Posterior vena cava (tissue), 2 donors: Measurements from ENCODE around the gene TAF4. TPM values are rescaled to one million over a fixed set of nuclear protein-coding genes. Genes with fewer than 3 reads are reported as not detected.
"Not testable (repeated sequence)": the region's sequence is repeated elsewhere in the genome, so short reads cannot be mapped to it uniquely, and the experiment has no call there.

Source experiments
- DNase-seq: peaks from one replicate; pipeline ENCODE4 v3.0.0-alpha.2; 2020; ENCODE audit warnings: low spot score
- intact Hi-C, 2 donors: fragments of 100-400 bp; cut with DNase I; formaldehyde crosslinking; loops; one replicate each; pipeline versions ENCODE4 v1.14.1 to v1.14.2; 2022 to 2023
- long read RNA-seq, 2 donors: library from polyadenylated mRNA; unstranded; transcript quantifications; one replicate each; pipeline ENCODE4 v2.0.0, GENCODE V29; 2020 to 2021
- total RNA-seq, 2 donors: library from RNA; stranded (reverse); fragmentation: NEBNext Ultra II Directional; extraction: Animal tissue kit (Norgen Biotek cat#: 25700); gene quantifications; one replicate each; pipeline ENCODE4 v1.2.1, GENCODE V29; 2021
- donor health status: DM: yes; HTN: yes; CAD: no.
- donor health status: DM: yes; HTN: yes; CAD: no.

TAF4 gene
- total RNA-seq, result 10 to 100 TPM in 1 of 2 donors, 1 to 10 TPM in 1; 8.8 to 11.4 TPM
- long read RNA-seq, donor 1, partial matches to known transcripts, result 0 of 4 reads
- long read RNA-seq, donor 1, other reads (novel, unspliced or antisense), result 4 of 4 reads
- long read RNA-seq, donor 2, partial matches to known transcripts, result 0 of 1 reads
- long read RNA-seq, donor 2, other reads (novel, unspliced or antisense), result 1 of 1 reads

- intact Hi-C loops, result loop anchor here (2.0 to 5.0 kb wide), 2 partner anchors 56 to 77 kb away; partner anchors contain the start of genes LSM14B (in 2 of the 2), PSMA7 (in 1 of the 2) and SS18L1 (in 1 of the 2)
- peak; percentile 92 for DNase-seq
Measured at GRCh38 chr20:62065674-62066338, at the start of gene TAF4. Gene TAF4 (minus strand): TSS chr20:62065881. CDS start chr20:62065810, 71 bp downstream.

GRCh38 chr20:62114894-62115293 lies 49.2 kb upstream of the TAF4 start:
- no peak for DNase-seq
- intact Hi-C loops, result no loop called here

DNA sequence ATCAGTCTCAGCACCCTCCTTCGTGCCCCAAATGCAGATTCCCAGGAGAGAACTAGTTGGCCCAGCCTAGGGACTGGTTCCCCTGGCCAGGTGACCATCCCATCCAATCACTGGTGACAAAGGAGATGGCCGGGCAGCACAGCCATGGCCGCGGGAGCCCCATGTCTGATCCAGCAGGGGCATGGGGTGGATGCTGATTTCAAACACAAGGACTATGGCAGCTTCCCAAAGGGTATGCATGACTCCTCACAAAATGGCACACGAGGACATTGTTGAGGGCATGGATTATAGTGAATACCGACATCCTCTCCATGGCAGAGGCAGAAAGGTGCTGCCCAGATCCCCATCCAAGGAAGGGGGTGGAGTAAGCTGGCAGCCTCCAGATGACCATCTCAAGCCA lies 46.7 kb upstream of the TAF4 start:
- no peak for DNase-seq
- intact Hi-C loops, result no loop called here

DNA sequence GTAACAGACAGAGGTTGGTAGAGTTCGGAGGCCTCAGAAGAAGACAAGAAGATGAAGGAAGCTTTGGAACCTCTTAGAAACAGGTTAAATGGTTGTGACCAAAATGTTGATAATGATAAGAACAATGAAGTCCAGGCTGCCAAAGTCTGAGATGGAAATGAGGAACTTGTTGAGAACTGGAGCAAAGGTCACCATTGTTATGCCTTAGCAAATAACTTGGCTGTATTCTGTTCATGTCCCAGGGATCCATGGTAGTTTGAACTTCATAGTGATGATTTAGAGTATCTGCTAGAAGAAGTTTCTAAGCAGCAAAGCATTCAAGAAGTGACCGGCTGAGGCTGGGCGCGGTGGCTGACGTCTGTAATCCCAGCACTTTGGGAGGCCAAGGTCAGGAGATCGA lies 45.5 kb upstream of the TAF4 start:
- DNase-seq, result no peak
- intact Hi-C loops, result no loop called here

DNA sequence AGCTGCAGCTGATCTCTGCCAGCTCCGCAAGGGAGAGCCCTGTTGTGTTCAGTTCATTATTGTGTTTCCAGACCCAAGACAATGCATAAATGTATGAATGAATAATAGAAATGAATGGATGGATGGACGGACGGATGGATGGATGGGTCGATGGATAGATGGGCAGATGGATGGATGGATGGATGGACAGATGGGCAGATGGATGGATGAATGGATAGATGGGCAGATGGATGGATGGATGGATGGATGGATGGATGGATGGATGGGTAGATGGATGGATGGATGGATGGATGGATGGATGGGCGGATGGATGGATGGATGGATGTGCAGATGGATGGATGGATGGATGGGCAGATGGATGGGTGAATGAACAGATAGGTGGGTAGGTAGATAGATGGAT lies 39.9 kb upstream of the TAF4 start:
- intact Hi-C loops, result no loop called here
- DNase-seq, result no peak

DNA sequence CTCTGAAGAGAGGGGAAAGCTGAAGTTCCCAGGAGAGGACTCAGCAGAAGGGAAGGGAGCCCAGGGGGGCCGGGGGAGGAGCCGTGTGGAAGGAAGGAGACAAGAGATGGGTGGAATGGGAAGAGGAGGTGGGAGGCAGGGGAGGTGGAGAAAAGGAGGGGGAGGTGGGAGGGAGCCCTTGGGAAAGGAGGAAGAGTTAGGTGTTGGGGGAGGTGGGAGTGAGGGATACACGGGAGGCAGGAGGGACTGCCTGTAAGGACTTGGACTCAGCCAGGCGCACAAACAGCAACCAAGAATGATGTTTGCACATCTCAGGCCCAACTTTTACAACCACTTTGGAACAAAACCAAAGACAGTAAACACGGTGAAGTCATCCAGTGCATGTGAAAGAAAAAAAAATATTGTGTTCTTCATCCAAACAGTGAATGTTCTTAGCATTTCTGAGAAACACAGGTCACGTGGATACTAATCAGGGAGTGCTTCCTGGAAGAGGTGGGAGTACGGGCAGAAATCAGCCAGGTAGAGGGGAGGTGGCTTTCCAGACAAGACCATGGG lies 39.2 kb upstream of the TAF4 start:
- intact Hi-C loops, result no loop called here
- DNase-seq, result no peak

GRCh38 chr20:62104234-62104789 lies 38.6 kb upstream of the TAF4 start:
- DNase-seq, result no peak
- intact Hi-C loops, result no loop called here

DNA sequence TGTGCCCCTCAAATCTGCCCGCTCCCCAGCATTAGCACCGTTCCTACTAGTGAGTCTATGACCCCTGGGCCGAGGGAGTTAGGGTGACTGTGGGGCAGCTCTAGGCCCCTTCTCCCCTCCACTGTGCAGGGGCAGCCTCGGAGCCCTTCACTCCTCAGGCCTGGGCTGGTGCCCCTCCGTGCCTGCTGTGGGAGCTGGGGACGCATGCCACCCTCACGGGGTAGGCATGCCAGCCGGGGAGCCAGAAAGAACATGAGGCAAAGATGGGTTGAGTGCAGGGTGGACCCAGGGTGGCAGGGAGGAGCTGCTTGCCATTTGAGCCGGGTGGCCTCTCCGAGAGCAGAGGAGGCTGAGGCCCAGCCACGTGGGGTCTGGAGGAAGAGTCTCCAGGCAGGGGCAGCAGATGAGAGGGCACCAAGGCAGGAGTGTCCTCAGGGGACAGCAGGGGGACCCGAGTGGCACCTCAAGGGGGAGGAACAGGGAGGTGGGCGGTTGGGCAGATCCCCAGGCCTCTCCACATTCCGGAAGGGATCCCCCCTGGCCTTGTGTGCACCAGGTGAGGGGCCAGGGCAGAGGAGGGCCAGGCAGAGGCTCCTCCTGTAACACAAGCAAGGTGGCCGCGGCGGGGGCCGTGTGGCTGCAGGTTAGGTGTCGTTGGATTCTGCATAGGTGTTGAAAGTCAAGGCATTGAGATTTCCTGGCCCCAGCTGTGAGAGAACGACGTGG lies 38.0 kb upstream of the TAF4 start:
- intact Hi-C loops, result no loop called here

GRCh38 chr20:62101078-62101477 lies 35.4 kb upstream of the TAF4 start:
- intact Hi-C loops, result no loop called here
- no peak for DNase-seq

More for the DNA sequence above, 38.0 kb upstream of the TAF4 start:
- no peak for DNase-seq

GRCh38 chr20:62097881-62098407 lies 32.3 kb upstream of the TAF4 start:
- intact Hi-C loops, result no loop called here
- no peak for DNase-seq

DNA sequence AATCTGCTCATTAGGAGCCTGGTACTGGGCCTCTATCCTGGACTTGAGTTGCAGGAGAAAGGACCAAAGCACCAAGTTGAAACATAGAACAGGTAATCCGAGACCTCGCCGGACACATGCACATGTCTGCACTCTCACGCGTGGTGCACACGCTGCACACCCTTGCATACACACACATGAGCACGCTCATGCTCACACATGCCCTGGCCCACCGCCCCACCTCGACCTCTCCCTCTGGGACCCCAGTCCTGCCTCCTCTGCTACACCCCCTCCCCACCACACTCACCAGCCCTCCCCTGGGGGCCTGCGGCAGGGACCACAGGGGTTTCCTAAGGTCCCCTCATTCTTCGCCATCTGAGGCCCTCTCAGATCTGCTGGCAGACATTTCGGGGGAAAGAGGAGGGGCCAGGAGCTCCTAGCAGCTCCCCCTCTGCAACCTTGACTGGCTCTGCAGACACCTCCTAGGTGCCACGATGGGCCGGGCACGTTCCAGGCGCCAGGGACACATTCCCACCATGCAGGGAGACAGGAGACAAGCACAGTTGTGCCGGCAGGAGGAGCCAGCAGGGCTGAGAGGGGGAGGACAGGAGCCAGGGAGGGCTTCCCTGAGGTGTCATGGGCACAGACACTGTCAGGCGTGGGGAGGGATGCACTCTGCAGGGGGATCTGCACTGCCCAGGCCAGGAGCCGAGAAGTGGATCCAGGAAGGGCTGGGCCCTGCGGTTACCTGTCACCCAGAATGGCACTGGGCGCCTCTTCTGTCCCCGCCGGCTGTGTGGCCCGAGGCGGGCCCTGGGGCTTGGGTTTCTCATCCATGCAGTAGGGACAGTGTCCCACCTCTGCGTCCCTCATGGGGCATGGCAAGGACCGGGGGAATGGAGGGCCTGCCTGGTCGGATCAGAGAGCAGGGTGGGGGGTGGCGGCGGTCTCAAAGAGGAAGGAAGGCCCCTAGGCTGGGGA lies 31.0 kb upstream of the TAF4 start:
- DNase-seq, result no peak

GRCh38 chr20:62089393-62089792 lies 23.7 kb upstream of the TAF4 start:
- intact Hi-C loops, result no loop called here
- DNase-seq, result no peak

More for the DNA sequence above, 31.0 kb upstream of the TAF4 start:
- intact Hi-C loops, result no loop called here

GRCh38 chr20:62088258-62089127 lies 22.8 kb upstream of the TAF4 start:
- intact Hi-C loops, result no loop called here
- no peak for DNase-seq

GRCh38 chr20:62087632-62088031 lies 22.0 kb upstream of the TAF4 start:
- no peak for DNase-seq
- intact Hi-C loops, result no loop called here

DNA sequence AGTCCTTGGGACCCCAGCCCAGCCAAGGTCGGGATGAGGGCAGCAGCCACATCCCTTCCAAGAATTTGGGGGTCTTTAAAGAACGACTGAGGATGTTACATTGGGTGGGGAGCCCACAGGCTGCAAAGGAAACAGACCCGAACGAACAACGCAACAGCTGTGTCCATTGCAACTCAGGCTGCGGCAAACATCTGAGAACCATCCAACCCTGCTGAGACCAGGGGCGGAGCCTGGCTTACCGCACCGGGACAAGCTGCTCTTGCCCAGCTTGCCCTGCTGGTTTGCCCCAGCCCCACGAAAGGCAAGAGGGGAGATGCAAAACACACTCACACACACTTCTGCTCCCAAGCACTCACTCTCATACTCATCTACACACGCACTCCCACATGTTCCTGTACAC lies 21.5 kb upstream of the TAF4 start:
- DNase-seq, result no peak
- intact Hi-C loops, result no loop called here

GRCh38 chr20:62085206-62085605 lies 19.5 kb upstream of the TAF4 start:
- intact Hi-C loops, result no loop called here
- peak; percentile 41 for DNase-seq

DNA sequence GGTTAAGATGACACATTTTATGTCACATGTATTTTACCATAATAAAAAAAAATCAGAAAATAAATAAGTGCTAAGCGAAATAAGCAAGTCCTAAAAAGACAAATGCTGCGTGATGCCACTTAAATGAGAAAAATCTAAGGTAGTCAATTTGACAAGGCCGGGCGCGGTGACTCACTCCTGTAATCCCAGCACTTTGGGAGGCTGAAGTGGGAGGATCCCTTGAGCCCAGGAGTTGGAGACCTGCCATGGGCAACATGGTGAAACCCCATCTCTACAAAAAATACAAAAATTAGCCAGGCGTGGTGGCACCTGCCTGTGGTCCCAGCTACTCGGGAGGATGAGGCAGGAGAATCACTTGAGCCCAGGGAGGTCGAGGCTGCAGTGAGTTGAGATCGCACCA lies 18.5 kb upstream of the TAF4 start:
- intact Hi-C loops, result not testable (repeated sequence)
- DNase-seq, result peak; percentile 34

GRCh38 chr20:62083312-62083711 lies 17.6 kb upstream of the TAF4 start:
- no peak for DNase-seq
- intact Hi-C loops, result no loop called here
